GM19452 (cell line): ENCODE results near the gene KIR2DL4.
"Not testable (repeated sequence)": the region's sequence is repeated elsewhere in the genome, so short reads cannot be mapped to it uniquely, and the experiment has no call there.

Source experiments
- ATAC-seq: cut with Tn5 transposase; IDR thresholded peaks from one replicate; pipeline ENCODE4 v1.9.1; 2021; ENCODE audit not compliant: unreplicated experiment

Gene KIR2DL4

GRCh38 chr19:54803410-54803809 is at the start of gene KIR2DL4:
TSS of gene KIR2DL4 (plus strand) at chr19:54803610. CDS start at chr19:54803652, 42 bp downstream.
- no peak for ATAC-seq

- ATAC-seq, result not testable (repeated sequence)
These were observed 47.0 kb upstream of the KIR2DL4 start for GRCh38 chr19:54756204-54757110.

GRCh38 chr19:54758577-54758976 is 44.8 kb upstream of the KIR2DL4 start:
- not testable (repeated sequence) for ATAC-seq

- ATAC-seq, result not testable (repeated sequence)
These were observed 39.2 kb upstream of the KIR2DL4 start for GRCh38 chr19:54764219-54764618.

- not testable (repeated sequence) for ATAC-seq
These were observed 36.9 kb upstream of the KIR2DL4 start for GRCh38 chr19:54766464-54766863.

- ATAC-seq, result not testable (repeated sequence)
These were observed 33.8 kb upstream of the KIR2DL4 start, which contains the start of gene KIR2DL1 for GRCh38 chr19:54769646-54770045. TSS of gene KIR2DL1 (plus strand) at chr19:54769793. CDS start at chr19:54769851, 58 bp downstream.

- not testable (repeated sequence) for ATAC-seq
These were observed 32.9 kb upstream of the KIR2DL4 start for GRCh38 chr19:54770511-54770910.

- not testable (repeated sequence) for ATAC-seq
These were observed 32.1 kb upstream of the KIR2DL4 start for GRCh38 chr19:54771018-54771960.

GRCh38 chr19:54772666-54773065 is 30.7 kb upstream of the KIR2DL4 start:
- not testable (repeated sequence) for ATAC-seq

- ATAC-seq, result not testable (repeated sequence)
These were observed 28.2 kb upstream of the KIR2DL4 start for GRCh38 chr19:54775095-54775815.

GRCh38 chr19:54775830-54776229 is 27.6 kb upstream of the KIR2DL4 start:
- not testable (repeated sequence) for ATAC-seq

GRCh38 chr19:54777851-54778250 is 25.6 kb upstream of the KIR2DL4 start:
- not testable (repeated sequence) for ATAC-seq

- ATAC-seq, result not testable (repeated sequence)
These were observed 24.5 kb upstream of the KIR2DL4 start for GRCh38 chr19:54778896-54779295.

GRCh38 chr19:54782916-54783315 is 20.5 kb upstream of the KIR2DL4 start:
- ATAC-seq, result not testable (repeated sequence)

- ATAC-seq, result not testable (repeated sequence)
These were observed 17.2 kb upstream of the KIR2DL4 start for GRCh38 chr19:54786091-54786723.

- ATAC-seq, result not testable (repeated sequence)
These were observed 15.3 kb upstream of the KIR2DL4 start for GRCh38 chr19:54788154-54788553.

GRCh38 chr19:54790711-54791110 is 12.7 kb upstream of the KIR2DL4 start:
- ATAC-seq, result no peak

GRCh38 chr19:54791476-54791875 is 11.9 kb upstream of the KIR2DL4 start:
- no peak for ATAC-seq

- ATAC-seq, result no peak
These were observed 10.6 kb upstream of the KIR2DL4 start for GRCh38 chr19:54792814-54793213.

- ATAC-seq, result no peak
These were observed 7.7 kb upstream of the KIR2DL4 start for GRCh38 chr19:54795758-54796157.
